ENCODE measurements around the gene CPLX3. TPM values are rescaled to one million over a fixed set of nuclear protein-coding genes. Genes with fewer than 3 reads are reported as not detected.
A peak's percentile ranks its signal among the peaks of the same experiment; 100 is the strongest.

The CPLX3 gene
- total RNA-seq, 2 donors from 2014 or later: 0.15 to 0.19 TPM

DNA sequence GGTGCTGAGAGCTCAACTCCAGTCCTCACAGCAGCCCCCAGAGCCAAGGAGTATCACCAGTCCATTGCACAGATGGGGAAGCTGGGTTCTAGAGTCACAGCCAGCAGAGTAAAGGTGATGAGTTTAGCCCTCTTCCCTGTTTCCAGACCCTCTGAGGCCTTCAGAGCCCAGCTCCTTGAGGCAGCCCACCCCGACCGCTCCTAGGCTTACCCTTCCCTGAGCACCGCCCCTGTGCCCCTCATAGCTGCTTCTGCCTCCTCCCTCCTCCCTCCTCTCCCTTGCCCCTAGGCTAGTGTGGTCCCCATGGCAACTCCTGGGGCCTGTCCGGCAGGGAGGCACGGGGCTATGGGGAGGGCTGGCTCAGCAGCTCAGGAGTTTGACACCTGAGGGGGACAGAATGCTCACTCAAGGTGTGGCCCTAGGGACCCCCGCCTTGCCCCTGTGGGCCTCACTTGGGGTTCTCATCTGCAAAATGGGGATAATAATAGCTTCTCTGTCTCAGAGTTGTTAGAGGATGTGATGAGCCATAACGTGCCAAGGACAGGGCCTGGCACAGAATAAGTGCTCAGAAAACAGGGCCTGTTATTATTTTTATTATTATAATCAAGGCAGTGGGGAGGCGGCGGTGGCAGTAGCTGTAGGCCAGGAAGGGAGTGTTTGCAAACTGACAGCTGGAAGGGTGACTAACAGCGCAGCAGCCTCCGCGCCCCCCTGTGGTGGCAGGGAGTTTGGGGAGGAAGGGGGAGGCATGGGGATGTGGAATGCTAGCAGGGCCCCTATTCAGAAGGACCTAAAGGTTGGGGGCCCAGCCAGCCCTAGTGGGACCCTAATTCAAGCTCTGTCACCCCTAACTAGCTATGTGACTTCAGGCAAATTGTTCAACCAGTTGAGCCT lies 33.0 kb upstream of the CPLX3 start:
- H3K9me3 Mint-ChIP-seq: no peaks in the 10 kb centered on the region
- peaks cover 55% of the 10 kb centered on the region for H3K4me1 Mint-ChIP-seq
- no peaks in the 10 kb centered on the region for H3K27me3 Mint-ChIP-seq
- peak overlapping the region; percentile 84 for H3K4me3 Mint-ChIP-seq
- peak overlapping the region; percentile 89 for H3K27ac Mint-ChIP-seq
- peak; percentile 10 for ATAC-seq (replicated peaks)
- peaks cover 71% of the 10 kb centered on the region for H3K36me3 Mint-ChIP-seq (ENCODE audit: low read depth)

DNA sequence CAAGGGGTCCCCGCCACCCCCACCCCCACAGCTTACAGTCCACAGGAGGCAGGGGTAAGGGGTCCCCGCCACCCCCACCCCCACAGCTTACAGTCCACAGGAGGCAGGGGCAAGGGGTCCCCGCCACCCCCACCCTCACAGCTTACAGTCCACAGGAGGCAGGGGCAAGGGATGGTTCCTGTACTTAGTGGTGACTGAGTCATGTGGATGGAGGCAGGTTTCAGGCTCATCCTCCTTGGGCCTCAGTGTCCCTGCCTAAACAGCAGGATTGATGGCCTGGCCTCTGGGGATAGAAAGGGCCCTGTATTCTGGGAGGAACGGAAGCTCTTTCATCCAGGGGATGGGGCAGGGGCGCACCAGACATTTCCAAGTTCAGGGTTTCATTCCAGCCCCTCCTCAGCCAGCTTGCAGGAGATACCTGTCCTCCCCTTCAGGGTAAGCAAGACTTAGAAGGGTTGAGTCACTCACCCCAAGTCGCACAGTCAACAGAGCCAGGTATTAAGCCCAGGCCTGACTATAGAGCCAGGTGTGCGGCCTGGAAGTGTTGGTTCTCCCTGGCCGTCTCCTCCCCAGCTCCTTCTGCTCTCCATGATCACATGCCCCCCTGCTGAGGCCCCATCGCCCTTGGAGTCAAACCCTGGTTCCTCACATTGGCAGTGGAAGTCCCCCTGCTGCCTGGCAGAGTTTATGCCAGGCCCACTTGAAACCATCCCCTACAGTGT lies 32.0 kb upstream of the CPLX3 start:
- peaks cover 71% of the 10 kb centered on the region for H3K36me3 Mint-ChIP-seq (ENCODE audit: low read depth)
- no peaks in the 10 kb centered on the region for H3K27me3 Mint-ChIP-seq
- H3K27ac Mint-ChIP-seq: peak overlapping the region; percentile 85

DNA sequence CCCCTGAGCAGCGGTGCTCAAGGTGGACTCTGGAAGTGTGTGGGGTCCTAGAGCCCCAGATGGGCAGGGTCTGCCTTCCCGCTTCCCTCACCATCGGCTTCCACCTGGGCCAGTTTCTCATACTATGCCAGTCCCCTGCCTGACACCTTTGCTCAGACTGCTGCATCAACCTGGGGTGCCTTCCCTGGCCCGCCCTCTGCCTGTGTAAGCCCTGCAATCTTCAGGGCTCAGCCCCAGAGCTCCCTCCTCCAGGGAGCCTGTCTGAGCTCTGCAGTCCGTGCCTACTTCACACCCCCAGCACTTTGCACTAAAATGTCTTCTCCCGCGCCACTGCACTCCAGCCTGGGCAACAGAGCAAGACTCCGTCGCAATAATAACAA lies 31.5 kb upstream of the CPLX3 start:
- no peak for ATAC-seq (replicated peaks)
- Mint-ChIP-seq H3K27ac (peak overlapping the region; percentile 85), H3K4me3 (peak overlapping the region; percentile 76), H3K27me3 (no peaks in the 10 kb centered on the region), H3K36me3 (ENCODE audit: low read depth) (peaks cover 71% of the 10 kb centered on the region), H3K4me1 (peaks cover 54% of the 10 kb centered on the region), H3K9me3 (no peaks in the 10 kb centered on the region)

More for the DNA sequence above, 32.0 kb upstream of the CPLX3 start:
- ATAC-seq (replicated peaks): peak; percentile 66
- no peaks in the 10 kb centered on the region for H3K9me3 Mint-ChIP-seq
- H3K4me1 Mint-ChIP-seq: peaks cover 54% of the 10 kb centered on the region
- H3K4me3 Mint-ChIP-seq: peak overlapping the region; percentile 76

DNA sequence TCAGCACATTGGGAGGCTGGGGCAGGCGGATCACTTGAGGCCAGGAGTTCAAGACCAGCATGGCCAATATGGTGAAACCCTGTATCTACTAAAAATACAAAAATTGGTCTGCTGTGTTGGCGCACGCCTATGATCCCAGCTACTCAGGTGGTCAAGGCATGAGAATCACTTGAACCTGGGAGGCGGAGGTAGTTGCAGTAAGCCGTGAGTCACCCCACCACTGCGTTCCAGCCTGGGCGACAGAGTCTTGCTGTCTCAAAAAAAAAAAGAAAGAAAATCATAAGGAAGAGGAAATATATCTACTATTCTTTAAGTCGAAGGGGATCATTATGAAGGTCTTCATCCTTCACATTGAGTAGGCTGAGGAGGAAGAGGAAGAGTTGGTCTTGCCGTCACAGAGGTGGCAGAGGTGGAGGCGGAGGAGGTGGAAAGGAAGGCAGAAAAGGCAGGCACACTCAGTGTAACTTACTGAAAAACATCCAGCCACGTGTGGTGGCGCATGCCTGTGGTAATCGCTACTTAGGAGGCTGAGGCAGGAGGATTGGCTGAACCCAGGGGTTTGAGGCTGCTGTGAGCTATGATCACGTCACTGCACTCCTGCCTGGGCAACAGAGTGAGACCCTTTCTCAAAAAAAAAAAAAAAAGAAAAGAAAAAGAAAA lies 30.3 kb upstream of the CPLX3 start:
- no peaks in the 10 kb centered on the region for H3K9me3 Mint-ChIP-seq
- H3K4me3 Mint-ChIP-seq: peak overlapping the region; percentile 76
- peak; percentile 57 for ATAC-seq (replicated peaks)
- H3K27me3 Mint-ChIP-seq: no peaks in the 10 kb centered on the region
- H3K27ac Mint-ChIP-seq: peak overlapping the region; percentile 85
- H3K4me1 Mint-ChIP-seq: peaks cover 50% of the 10 kb centered on the region
- H3K36me3 Mint-ChIP-seq (ENCODE audit: low read depth): peaks cover 71% of the 10 kb centered on the region

DNA sequence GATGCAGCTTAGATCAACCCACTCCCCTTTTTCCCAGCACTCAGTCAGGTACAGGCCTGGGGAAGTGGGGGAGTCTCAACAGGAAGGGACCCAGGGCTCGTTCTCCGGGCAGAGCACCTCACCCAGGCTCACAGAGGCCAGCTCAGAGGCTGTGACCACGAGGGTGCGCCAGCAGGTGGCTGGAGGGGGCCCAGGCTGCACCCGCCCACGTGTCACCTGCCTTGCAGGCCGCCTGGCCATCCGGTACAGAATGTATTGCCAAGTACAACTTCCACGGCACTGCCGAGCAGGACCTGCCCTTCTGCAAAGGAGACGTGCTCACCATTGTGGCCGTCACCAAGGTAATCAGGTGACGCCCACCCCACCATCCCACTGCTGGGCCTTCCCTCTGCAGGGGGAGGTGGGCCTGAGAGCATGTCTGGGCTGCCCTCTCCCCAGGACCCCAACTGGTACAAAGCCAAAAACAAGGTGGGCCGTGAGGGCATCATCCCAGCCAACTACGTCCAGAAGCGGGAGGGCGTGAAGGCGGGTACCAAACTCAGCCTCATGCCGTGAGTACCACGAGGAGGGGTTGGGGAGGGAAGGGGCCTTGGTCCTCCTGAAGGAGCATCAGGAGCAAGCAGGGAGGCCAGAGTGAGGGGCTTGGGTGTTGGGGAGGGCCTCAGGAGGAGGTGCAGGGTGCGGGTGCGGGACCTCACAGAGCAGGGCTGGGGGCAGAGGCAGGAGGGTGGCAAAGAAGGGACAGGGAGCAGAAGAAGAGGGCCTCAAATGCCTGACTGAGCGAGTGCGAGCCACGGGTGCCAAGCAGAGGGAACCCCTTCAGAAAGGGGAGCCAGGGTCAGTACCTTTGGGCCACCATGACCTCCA lies 27.8 kb upstream of the CPLX3 start:
- ATAC-seq (replicated peaks): no peak
- Mint-ChIP-seq H3K27me3 (no peaks in the 10 kb centered on the region), H3K9me3 (no peaks in the 10 kb centered on the region), H3K36me3 (ENCODE audit: low read depth) (peaks cover 85% of the 10 kb centered on the region), H3K4me1 (peaks cover 38% of the 10 kb centered on the region), H3K27ac (peak overlapping the region; percentile 63), H3K4me3 (peak overlapping the region; percentile 40)

DNA sequence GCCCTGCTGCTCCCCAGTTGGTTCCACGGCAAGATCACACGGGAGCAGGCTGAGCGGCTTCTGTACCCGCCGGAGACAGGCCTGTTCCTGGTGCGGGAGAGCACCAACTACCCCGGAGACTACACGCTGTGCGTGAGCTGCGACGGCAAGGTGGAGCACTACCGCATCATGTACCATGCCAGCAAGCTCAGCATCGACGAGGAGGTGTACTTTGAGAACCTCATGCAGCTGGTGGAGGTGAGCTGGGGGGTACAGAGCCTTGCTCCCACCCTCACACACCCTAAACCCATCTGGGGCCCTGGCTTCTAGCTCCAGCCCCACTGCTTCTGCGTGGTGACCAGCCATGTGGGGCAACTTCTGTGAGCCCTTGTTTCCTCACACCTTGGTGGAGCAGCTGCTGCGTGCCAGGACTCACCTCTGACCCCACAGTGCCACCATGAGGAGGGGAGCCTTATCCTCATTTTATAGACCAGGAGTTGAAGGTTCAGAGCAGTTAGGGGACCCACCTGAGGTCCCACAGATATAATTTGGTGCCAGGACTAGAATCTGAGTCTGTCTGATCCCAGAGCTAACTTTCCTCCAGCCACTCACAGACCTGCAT lies 27.1 kb upstream of the CPLX3 start:
- H3K4me3 Mint-ChIP-seq: peak overlapping the region; percentile 40
- H3K36me3 Mint-ChIP-seq (ENCODE audit: low read depth): peaks cover 92% of the 10 kb centered on the region
- H3K27ac Mint-ChIP-seq: peak overlapping the region; percentile 63
- H3K4me1 Mint-ChIP-seq: peaks cover 37% of the 10 kb centered on the region
- peak; percentile 11 for ATAC-seq (replicated peaks)
- H3K9me3 Mint-ChIP-seq: no peaks in the 10 kb centered on the region
- no peaks in the 10 kb centered on the region for H3K27me3 Mint-ChIP-seq

DNA sequence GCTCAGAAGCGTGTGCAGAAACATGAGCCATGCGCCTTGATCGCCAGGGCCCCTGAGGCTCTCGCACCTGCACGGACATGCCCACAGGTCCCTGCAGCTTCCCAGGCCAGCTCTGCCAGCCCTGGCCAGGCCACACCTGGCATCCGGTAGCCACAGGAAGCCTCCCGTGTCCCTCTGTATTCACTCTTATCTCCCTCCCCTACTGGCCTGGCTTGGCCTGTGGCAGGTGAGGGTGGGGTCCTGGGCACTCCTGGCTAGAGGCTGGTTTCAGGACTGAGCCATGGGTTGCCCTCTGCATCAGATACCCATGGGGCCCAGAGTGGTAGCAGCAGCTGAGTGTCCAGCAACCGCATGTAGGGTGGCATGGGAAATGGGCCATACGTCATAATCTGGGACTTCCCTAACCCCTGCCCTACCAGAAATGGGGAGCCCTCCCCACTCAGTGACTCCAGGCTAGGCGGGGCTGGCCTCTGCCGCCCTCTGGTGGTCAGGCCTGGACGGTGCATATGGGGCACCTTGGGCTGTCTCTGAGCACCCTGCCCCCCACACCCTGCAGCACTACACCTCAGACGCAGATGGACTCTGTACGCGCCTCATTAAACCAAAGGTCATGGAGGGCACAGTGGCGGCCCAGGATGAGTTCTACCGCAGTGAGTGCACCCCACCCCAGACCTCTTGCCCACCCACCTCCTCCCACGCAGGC lies 26.4 kb upstream of the CPLX3 start:
- ATAC-seq (replicated peaks): peak; percentile 89
- H3K36me3 Mint-ChIP-seq (ENCODE audit: low read depth): peaks cover 93% of the 10 kb centered on the region
- peak overlapping the region; percentile 63 for H3K27ac Mint-ChIP-seq
- no peaks in the 10 kb centered on the region for H3K27me3 Mint-ChIP-seq
- no peaks in the 10 kb centered on the region for H3K9me3 Mint-ChIP-seq
- H3K4me3 Mint-ChIP-seq: peak overlapping the region; percentile 40
- peaks cover 31% of the 10 kb centered on the region for H3K4me1 Mint-ChIP-seq

DNA sequence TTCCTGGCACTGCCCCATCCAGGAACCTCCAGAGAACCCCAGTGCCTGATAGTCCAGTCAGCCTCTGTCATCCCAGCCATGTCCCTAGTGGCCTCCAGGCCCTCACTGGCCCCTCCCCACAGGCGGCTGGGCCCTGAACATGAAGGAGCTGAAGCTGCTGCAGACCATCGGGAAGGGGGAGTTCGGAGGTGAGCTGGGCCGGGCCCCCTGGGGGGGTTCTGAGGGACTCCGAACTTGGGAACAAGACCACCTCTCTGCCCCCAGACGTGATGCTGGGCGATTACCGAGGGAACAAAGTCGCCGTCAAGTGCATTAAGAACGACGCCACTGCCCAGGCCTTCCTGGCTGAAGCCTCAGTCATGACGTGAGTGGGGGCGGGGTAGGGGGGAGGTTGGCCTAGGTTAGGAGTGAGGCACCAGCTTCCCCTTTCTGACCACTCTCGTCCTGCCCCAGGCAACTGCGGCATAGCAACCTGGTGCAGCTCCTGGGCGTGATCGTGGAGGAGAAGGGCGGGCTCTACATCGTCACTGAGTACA lies 25.8 kb upstream of the CPLX3 start:
- peaks cover 26% of the 10 kb centered on the region for H3K4me1 Mint-ChIP-seq
- peak overlapping the region; percentile 63 for H3K27ac Mint-ChIP-seq
- no peaks in the 10 kb centered on the region for H3K9me3 Mint-ChIP-seq
- no peaks in the 10 kb centered on the region for H3K27me3 Mint-ChIP-seq
- peaks cover 91% of the 10 kb centered on the region for H3K36me3 Mint-ChIP-seq (ENCODE audit: low read depth)
- H3K4me3 Mint-ChIP-seq: no peak overlapping the region
- no peak for ATAC-seq (replicated peaks)

DNA sequence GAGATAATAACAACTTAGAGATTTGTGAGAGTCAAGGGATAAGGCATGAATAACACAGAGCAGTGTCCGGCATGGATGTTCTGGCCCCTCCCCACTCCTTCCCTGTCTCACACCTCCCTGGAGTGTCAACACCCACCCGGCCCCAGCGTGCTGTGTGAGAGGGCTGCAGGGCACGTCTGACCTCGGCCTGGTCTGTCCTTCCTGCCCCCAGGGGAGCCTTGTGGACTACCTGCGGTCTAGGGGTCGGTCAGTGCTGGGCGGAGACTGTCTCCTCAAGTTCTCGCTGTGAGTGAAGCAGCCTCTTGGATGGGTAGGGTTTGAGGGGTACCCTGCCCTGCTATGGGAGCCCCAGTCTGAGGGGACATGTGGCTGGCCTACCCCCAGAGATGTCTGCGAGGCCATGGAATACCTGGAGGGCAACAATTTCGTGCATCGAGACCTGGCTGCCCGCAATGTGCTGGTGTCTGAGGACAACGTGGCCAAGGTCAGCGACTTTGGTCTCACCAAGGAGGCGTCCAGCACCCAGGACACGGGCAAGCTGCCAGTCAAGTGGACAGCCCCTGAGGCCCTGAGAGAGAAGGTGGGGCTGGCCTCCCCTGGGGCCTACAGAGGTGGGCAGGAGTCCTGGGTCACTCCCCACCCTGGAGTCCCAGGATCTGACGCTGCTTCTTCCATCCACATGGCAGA lies 25.0 kb upstream of the CPLX3 start:
- Mint-ChIP-seq H3K36me3 (ENCODE audit: low read depth) (peaks cover 83% of the 10 kb centered on the region), H3K27ac (no peak overlapping the region), H3K4me3 (no peak overlapping the region), H3K9me3 (no peaks in the 10 kb centered on the region), H3K27me3 (no peaks in the 10 kb centered on the region), H3K4me1 (peaks cover 22% of the 10 kb centered on the region)
- no peak for ATAC-seq (replicated peaks)

DNA sequence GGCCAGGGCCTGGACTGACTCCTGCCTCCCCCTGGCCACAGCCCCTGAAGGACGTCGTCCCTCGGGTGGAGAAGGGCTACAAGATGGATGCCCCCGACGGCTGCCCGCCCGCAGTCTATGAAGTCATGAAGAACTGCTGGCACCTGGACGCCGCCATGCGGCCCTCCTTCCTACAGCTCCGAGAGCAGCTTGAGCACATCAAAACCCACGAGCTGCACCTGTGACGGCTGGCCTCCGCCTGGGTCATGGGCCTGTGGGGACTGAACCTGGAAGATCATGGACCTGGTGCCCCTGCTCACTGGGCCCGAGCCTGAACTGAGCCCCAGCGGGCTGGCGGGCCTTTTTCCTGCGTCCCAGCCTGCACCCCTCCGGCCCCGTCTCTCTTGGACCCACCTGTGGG lies 24.1 kb upstream of the CPLX3 start:
- no peak overlapping the region for H3K27ac Mint-ChIP-seq
- H3K4me3 Mint-ChIP-seq: no peak overlapping the region
- H3K27me3 Mint-ChIP-seq: no peaks in the 10 kb centered on the region
- peaks cover 30% of the 10 kb centered on the region for H3K4me1 Mint-ChIP-seq
- peaks cover 79% of the 10 kb centered on the region for H3K36me3 Mint-ChIP-seq (ENCODE audit: low read depth)
- no peaks in the 10 kb centered on the region for H3K9me3 Mint-ChIP-seq
- no peak for ATAC-seq (replicated peaks)

DNA sequence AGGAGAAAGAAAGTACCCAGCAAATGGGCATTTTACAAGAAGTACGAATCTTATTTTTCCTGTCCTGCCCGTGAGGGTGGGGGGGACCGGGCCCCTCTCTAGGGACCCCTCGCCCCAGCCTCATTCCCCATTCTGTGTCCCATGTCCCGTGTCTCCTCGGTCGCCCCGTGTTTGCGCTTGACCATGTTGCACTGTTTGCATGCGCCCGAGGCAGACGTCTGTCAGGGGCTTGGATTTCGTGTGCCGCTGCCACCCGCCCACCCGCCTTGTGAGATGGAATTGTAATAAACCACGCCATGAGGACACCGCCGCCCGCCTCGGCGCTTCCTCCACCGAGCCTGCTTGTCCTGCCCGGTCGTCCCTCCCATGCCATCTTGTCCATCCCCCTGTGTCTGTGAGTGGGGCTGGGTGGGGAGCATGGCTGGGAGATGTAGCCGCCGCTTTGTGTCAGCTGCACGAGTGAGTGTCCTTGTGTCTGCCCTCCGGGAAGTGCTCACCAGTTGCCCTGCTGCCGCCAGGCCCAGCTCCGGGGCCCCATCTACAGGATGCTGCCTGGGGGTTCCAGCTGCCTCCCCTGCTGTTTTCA lies 23.5 kb upstream of the CPLX3 start:
- Mint-ChIP-seq H3K4me3 (no peak overlapping the region), H3K36me3 (ENCODE audit: low read depth) (peaks cover 72% of the 10 kb centered on the region), H3K27ac (no peak overlapping the region), H3K4me1 (peaks cover 31% of the 10 kb centered on the region), H3K27me3 (no peaks in the 10 kb centered on the region), H3K9me3 (no peaks in the 10 kb centered on the region)
- ATAC-seq (replicated peaks): no peak

DNA sequence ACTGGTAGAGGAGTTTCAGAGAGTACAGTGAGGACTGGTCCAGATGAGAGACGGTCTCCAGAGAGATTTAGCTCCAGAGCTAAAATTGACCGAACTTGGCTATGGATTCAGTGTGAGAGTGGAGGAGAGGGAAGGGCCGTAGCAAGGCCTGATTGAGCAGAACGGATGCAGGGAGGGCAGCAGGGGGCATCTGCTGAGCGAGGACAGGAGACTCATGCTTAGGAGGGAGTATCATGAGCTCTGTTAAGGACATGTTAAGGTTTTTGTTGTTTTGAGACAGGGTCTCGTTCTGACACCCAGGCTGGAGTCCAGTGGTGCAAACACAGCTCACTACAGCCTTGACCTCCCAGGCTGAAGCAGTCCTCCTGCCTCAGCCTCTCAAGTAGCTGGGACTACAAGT lies 21.5 kb upstream of the CPLX3 start:
- Mint-ChIP-seq H3K27ac (peak overlapping the region; percentile 2), H3K27me3 (no peaks in the 10 kb centered on the region), H3K4me1 (peaks cover 25% of the 10 kb centered on the region), H3K36me3 (ENCODE audit: low read depth) (peaks cover 53% of the 10 kb centered on the region), H3K4me3 (no peak overlapping the region), H3K9me3 (no peaks in the 10 kb centered on the region)
- no peak for ATAC-seq (replicated peaks)

Data from activated T-helper 17 cell treated with anti-CD3 and anti-CD28 coated beads, Interleukin-2, amount 50 U/mL, for 72 hours (primary cell).